ENCODE data around the gene IRF2. TPM values are rescaled to one million over a fixed set of nuclear protein-coding genes. Genes with fewer than 3 reads are reported as not detected.

The IRF2 gene
- total RNA-seq, 1 donor from 2014 or later = 44.0 TPM

- H3K27ac ChIP-seq = no peak overlapping the region
- no peaks in the 10 kb centered on the region for H3K9me3 ChIP-seq
- H3K27me3 ChIP-seq = no peaks in the 10 kb centered on the region
- TF ChIP-seq, protein P1, sequence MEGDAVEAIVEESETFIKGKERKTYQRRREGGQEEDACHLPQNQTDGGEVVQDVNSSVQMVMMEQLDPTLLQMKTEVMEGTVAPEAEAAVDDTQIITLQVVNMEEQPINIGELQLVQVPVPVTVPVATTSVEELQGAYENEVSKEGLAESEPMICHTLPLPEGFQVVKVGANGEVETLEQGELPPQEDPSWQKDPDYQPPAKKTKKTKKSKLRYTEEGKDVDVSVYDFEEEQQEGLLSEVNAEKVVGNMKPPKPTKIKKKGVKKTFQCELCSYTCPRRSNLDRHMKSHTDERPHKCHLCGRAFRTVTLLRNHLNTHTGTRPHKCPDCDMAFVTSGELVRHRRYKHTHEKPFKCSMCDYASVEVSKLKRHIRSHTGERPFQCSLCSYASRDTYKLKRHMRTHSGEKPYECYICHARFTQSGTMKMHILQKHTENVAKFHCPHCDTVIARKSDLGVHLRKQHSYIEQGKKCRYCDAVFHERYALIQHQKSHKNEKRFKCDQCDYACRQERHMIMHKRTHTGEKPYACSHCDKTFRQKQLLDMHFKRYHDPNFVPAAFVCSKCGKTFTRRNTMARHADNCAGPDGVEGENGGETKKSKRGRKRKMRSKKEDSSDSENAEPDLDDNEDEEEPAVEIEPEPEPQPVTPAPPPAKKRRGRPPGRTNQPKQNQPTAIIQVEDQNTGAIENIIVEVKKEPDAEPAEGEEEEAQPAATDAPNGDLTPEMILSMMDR (IDR thresholded peaks at IDR 0.05) = no peak
- no peak overlapping the region for H3K4me3 ChIP-seq
- no peak for DNase-seq
- peaks cover 8% of the 10 kb centered on the region for H3K4me1 ChIP-seq
- intact Hi-C loops (cut with DNase I) = no loop called here
- H3K36me3 ChIP-seq = peaks cover 75% of the 10 kb centered on the region
- no peak for ATAC-seq
Observed at GRCh38 chr4:184400891-184401290, 73.5 kb downstream of the IRF2 start.

DNA sequence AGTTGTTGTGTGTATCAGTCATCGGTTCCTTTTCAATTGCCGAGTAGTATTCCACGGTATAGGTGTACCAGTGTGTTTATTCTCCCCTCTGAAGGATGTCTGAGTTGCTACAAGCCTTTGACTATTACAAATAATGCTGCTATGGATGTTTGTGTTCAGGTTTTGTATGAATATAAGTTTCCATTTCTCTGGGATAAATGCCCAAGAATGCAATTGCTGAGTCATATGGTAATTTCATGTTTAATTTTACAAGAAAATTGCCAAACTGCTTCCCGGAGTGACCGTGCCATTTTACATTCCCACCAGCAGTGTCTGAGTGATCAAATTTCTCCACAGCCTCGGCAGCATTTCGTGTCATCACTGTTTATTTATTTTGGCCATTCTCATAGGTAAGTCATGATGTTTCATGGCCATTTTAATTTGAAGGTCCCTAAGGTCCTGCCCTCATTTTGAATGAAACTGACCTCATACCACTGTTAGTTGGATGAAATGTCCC lies 73.9 kb downstream of the IRF2 start:
- Histone ChIP-seq H3K4me3 (no peak overlapping the region), H3K9me3 (no peaks in the 10 kb centered on the region), H3K27ac (no peak overlapping the region), H3K36me3 (peaks cover 76% of the 10 kb centered on the region), H3K27me3 (no peaks in the 10 kb centered on the region), H3K4me1 (peaks cover 8% of the 10 kb centered on the region)
- DNase-seq (no peak), ATAC-seq (no peak)
- TF ChIP-seq, protein P1 (IDR thresholded peaks at IDR 0.05) = no peak
- intact Hi-C loops (cut with DNase I) = no loop called here

DNA sequence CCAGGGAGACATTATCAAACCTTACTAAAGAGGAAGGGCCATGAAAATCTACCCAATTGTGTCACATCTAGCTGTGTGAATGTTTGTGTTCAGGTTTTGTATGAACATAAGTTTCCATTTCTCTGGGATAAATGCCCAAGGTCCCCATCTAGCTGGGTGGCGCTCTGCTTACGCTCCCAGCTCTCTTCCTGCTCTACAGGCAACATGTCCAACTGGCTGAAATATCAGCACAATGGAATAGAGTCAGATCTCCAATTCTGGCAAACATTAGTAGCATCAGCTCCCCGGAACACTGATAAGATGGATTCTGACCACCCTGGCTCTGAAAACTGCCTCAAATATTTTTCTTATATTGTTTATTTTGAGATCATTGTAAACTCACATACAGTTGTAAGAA lies 74.8 kb downstream of the IRF2 start:
- no peak for ATAC-seq
- H3K27ac ChIP-seq = no peak overlapping the region
- peaks cover 72% of the 10 kb centered on the region for H3K36me3 ChIP-seq
- TF ChIP-seq, protein P1 (IDR thresholded peaks at IDR 0.05) = no peak
- no peaks in the 10 kb centered on the region for H3K27me3 ChIP-seq
- H3K4me1 ChIP-seq = peaks cover 8% of the 10 kb centered on the region
- no peak for DNase-seq
- no peak overlapping the region for H3K4me3 ChIP-seq
- intact Hi-C loops (cut with DNase I) = no loop called here
- H3K9me3 ChIP-seq = no peaks in the 10 kb centered on the region

GRCh38 chr4:184398741-184399511 lies 75.4 kb downstream of the IRF2 start:
- H3K4me3 ChIP-seq = no peak overlapping the region
- peaks cover 10% of the 10 kb centered on the region for H3K4me1 ChIP-seq
- H3K36me3 ChIP-seq = peaks cover 72% of the 10 kb centered on the region
- intact Hi-C loops (cut with DNase I) = no loop called here
- no peaks in the 10 kb centered on the region for H3K27me3 ChIP-seq
- H3K9me3 ChIP-seq = no peaks in the 10 kb centered on the region
- no peak for DNase-seq
- no peak overlapping the region for H3K27ac ChIP-seq
- TF ChIP-seq, protein P1 (IDR thresholded peaks at IDR 0.05) = no peak
- ATAC-seq = no peak

GRCh38 chr4:184397516-184398163 lies 76.7 kb downstream of the IRF2 start:
- no peak overlapping the region for H3K4me3 ChIP-seq
- ATAC-seq (no peak), DNase-seq (no peak)
- H3K27ac ChIP-seq = no peak overlapping the region
- no peaks in the 10 kb centered on the region for H3K9me3 ChIP-seq
- TF ChIP-seq, protein P1 (IDR thresholded peaks at IDR 0.05) = no peak
- H3K36me3 ChIP-seq = peaks cover 77% of the 10 kb centered on the region
- H3K4me1 ChIP-seq = peaks cover 20% of the 10 kb centered on the region
- intact Hi-C loops (cut with DNase I) = no loop called here
- no peaks in the 10 kb centered on the region for H3K27me3 ChIP-seq

Measured in upper lobe of right lung (tissue), 1 donor.